ENCODE measurements around the gene ZFAND3. TPM values are rescaled to one million over a fixed set of nuclear protein-coding genes. Genes with fewer than 3 reads are reported as not detected.

The ZFAND3 gene
- polyA plus RNA-seq, 1 donor from 2014 or later, result 19.7 TPM

DNA sequence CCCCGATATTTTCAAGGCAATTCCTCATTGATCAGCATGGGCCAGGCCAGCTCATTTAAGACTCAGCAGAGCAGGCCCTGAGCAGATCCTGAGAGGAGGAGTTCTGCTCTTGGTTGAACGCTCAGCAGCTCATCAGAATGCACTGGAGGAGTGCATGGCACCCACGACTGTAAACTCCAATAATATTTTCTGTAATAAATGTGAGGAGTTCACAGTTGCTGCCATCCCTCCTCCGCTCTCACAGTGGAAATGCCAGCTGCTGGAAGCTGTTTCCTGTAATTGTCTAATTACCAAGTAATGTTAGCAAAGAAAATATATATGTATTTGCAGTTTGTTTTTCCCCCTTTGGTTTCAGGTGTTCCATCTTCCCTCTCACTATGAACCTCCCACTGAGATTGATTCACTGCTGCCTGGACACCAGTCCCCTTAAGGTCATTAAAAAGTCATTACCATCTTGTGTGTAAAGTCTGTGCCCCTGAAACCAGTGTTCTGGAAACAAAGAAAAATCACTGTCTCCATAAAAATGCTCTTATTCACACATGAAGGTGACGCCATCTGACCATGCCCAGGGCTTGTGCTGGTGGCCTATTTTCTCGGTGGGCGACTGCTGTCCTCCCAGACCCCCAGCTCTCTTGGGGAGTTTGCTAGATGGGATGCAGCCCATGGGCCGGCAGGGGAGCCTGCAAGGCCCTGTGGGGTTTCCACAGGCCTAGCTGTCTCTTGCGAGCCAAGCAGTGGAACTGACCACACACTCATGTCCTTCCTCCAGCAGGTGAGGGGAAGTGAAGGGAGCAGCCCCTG lies 374.2 kb downstream of the ZFAND3 start:
- TF ChIP-seq SMC3 (conservative IDR thresholded peaks at IDR 0.05; ENCODE audit: poor library complexity) (no peak), TAF1 (IDR thresholded peaks at IDR 0.05; ENCODE audit: low read depth) (no peak)

GRCh38 chr6:38194282-38194572 lies 374.7 kb downstream of the ZFAND3 start:
- Histone ChIP-seq H3K9me2 (ENCODE audit: insufficient read depth, low read length) (no peaks in the 10 kb centered on the region), H2AFZ (ENCODE audit: low read depth, low read length) (no peak overlapping the region), H3K4me2 (ENCODE audit: low read length) (no peak overlapping the region), H3K27ac (ENCODE audit: low read length) (no peak overlapping the region), H3K79me2 (replicated peaks; ENCODE audit: insufficient read depth, low read length) (no peaks in the 10 kb centered on the region), H3K4me3 (ENCODE audit: low read length) (no peak overlapping the region), H3K36me3 (ENCODE audit: insufficient read depth, low read length) (no peaks in the 10 kb centered on the region), H3K27me3 (ENCODE audit: insufficient read depth, low read depth, low read length) (no peaks in the 10 kb centered on the region), H3K9ac (ENCODE audit: low read length) (no peak overlapping the region), H3K9me3 (ENCODE audit: low read length) (no peaks in the 10 kb centered on the region), H3F3A (ENCODE audit: insufficient read depth, low read length, poor library complexity, severe bottlenecking) (no peaks in the 10 kb centered on the region), H4K20me1 (ENCODE audit: insufficient read depth) (no peaks in the 10 kb centered on the region)
- TF ChIP-seq RAD21 (conservative IDR thresholded peaks at IDR 0.05), result no peak
- no peak for TF ChIP-seq CTCF (IDR thresholded peaks at IDR 0.05; ENCODE audit: poor library complexity, severe bottlenecking)
- no peak for TF ChIP-seq SMC3 (conservative IDR thresholded peaks at IDR 0.05; ENCODE audit: poor library complexity)
- no peak for TF ChIP-seq TAF1 (IDR thresholded peaks at IDR 0.05; ENCODE audit: low read depth)
- no peak for TF ChIP-seq POLR2AphosphoS5 (IDR thresholded peaks at IDR 0.05)
- TF ChIP-seq, protein P1, sequence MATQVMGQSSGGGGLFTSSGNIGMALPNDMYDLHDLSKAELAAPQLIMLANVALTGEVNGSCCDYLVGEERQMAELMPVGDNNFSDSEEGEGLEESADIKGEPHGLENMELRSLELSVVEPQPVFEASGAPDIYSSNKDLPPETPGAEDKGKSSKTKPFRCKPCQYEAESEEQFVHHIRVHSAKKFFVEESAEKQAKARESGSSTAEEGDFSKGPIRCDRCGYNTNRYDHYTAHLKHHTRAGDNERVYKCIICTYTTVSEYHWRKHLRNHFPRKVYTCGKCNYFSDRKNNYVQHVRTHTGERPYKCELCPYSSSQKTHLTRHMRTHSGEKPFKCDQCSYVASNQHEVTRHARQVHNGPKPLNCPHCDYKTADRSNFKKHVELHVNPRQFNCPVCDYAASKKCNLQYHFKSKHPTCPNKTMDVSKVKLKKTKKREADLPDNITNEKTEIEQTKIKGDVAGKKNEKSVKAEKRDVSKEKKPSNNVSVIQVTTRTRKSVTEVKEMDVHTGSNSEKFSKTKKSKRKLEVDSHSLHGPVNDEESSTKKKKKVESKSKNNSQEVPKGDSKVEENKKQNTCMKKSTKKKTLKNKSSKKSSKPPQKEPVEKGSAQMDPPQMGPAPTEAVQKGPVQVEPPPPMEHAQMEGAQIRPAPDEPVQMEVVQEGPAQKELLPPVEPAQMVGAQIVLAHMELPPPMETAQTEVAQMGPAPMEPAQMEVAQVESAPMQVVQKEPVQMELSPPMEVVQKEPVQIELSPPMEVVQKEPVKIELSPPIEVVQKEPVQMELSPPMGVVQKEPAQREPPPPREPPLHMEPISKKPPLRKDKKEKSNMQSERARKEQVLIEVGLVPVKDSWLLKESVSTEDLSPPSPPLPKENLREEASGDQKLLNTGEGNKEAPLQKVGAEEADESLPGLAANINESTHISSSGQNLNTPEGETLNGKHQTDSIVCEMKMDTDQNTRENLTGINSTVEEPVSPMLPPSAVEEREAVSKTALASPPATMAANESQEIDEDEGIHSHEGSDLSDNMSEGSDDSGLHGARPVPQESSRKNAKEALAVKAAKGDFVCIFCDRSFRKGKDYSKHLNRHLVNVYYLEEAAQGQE (IDR thresholded peaks at IDR 0.05; ENCODE audit: borderline replicate concordance), result no peak

More for the DNA sequence above, 374.2 kb downstream of the ZFAND3 start:
- Histone ChIP-seq H2AFZ (ENCODE audit: low read depth, low read length) (no peak overlapping the region), H3F3A (ENCODE audit: insufficient read depth, low read length, poor library complexity, severe bottlenecking) (no peaks in the 10 kb centered on the region), H4K20me1 (ENCODE audit: insufficient read depth) (no peaks in the 10 kb centered on the region), H3K9ac (ENCODE audit: low read length) (no peak overlapping the region), H3K79me2 (replicated peaks; ENCODE audit: insufficient read depth, low read length) (no peaks in the 10 kb centered on the region), H3K4me3 (ENCODE audit: low read length) (no peak overlapping the region), H3K9me3 (ENCODE audit: low read length) (no peaks in the 10 kb centered on the region), H3K27ac (ENCODE audit: low read length) (no peak overlapping the region), H3K36me3 (ENCODE audit: insufficient read depth, low read length) (no peaks in the 10 kb centered on the region), H3K9me2 (ENCODE audit: insufficient read depth, low read length) (no peaks in the 10 kb centered on the region), H3K27me3 (ENCODE audit: insufficient read depth, low read depth, low read length) (no peaks in the 10 kb centered on the region), H3K4me2 (ENCODE audit: low read length) (no peak overlapping the region)

- Histone ChIP-seq H3K9me3 (ENCODE audit: low read length) (no peaks in the 10 kb centered on the region), H3K36me3 (ENCODE audit: insufficient read depth, low read length) (no peaks in the 10 kb centered on the region), H3K4me2 (ENCODE audit: low read length) (no peak overlapping the region), H3F3A (ENCODE audit: insufficient read depth, low read length, poor library complexity, severe bottlenecking) (no peaks in the 10 kb centered on the region), H3K27me3 (ENCODE audit: insufficient read depth, low read depth, low read length) (no peaks in the 10 kb centered on the region), H3K9me2 (ENCODE audit: insufficient read depth, low read length) (no peaks in the 10 kb centered on the region), H3K4me3 (ENCODE audit: low read length) (no peak overlapping the region), H2AFZ (ENCODE audit: low read depth, low read length) (no peak overlapping the region), H3K27ac (ENCODE audit: low read length) (no peak overlapping the region), H4K20me1 (ENCODE audit: insufficient read depth) (no peaks in the 10 kb centered on the region), H3K79me2 (replicated peaks; ENCODE audit: insufficient read depth, low read length) (no peaks in the 10 kb centered on the region), H3K9ac (ENCODE audit: low read length) (no peak overlapping the region)
- no peak for TF ChIP-seq MXI1 (conservative IDR thresholded peaks at IDR 0.05; ENCODE audit: poor library complexity, severe bottlenecking)
These were observed 375.1 kb downstream of the ZFAND3 start for GRCh38 chr6:38194589-38194988.

All from neural cell (in vitro differentiated cells).